HG02973 (cell line): Measurements from ENCODE around the gene SLF2.
A peak's percentile ranks its signal among the peaks of the same experiment; 100 is the strongest.

Experiments
- ATAC-seq: cut with Tn5 transposase; IDR thresholded peaks from one replicate; pipeline ENCODE4 v1.9.1; 2021; ENCODE audit warnings: moderate library complexity; ENCODE audit not compliant: unreplicated experiment

Gene SLF2

DNA sequence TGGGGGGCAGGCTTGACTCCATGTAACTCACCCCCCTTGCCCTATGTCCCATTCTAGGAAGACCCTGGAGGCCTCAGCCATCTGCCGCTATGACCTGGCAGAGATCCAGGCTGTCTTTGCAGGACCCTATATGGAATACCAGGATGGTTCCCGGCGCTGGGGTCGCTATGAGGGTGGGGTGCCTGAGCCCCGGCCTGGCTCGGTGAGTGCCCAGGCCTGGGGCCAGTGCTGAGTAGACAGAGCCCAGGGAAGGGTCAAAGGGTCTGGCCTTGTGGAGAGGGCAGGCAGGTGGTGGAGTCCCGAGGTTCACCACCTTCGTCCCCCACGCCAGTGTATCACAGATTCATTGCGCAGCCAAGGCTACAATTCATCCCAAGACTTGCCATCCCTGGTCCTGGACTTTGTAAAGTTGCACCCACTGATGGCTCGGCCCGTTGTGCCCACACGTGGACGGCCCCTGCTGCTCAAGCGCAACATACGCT, 67.1 kb downstream of the SLF2 start:
- no peak for ATAC-seq

- no peak for ATAC-seq
These were observed 67.5 kb downstream of the SLF2 start for GRCh38 chr10:100980311-100980710.

DNA sequence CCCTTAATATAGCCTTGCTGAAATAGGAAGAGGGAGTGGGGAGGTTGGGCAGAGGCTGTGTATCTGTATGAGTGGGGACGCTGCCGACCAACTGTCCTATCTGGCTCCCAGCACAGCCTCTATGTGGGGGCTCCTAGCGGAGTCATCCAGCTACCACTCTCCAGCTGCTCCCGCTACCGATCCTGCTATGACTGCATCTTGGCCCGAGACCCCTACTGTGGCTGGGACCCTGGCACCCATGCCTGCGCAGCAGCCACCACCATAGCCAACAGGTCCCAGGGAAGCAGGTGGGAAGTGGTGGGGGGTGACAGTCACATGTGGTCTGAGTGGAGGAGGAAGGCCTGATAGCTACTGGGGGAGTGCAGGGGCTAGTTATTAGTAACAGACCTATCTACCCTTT, 67.9 kb downstream of the SLF2 start:
- no peak for ATAC-seq

GRCh38 chr10:100981178-100981772, 68.5 kb downstream of the SLF2 start:
- ATAC-seq: no peak

DNA sequence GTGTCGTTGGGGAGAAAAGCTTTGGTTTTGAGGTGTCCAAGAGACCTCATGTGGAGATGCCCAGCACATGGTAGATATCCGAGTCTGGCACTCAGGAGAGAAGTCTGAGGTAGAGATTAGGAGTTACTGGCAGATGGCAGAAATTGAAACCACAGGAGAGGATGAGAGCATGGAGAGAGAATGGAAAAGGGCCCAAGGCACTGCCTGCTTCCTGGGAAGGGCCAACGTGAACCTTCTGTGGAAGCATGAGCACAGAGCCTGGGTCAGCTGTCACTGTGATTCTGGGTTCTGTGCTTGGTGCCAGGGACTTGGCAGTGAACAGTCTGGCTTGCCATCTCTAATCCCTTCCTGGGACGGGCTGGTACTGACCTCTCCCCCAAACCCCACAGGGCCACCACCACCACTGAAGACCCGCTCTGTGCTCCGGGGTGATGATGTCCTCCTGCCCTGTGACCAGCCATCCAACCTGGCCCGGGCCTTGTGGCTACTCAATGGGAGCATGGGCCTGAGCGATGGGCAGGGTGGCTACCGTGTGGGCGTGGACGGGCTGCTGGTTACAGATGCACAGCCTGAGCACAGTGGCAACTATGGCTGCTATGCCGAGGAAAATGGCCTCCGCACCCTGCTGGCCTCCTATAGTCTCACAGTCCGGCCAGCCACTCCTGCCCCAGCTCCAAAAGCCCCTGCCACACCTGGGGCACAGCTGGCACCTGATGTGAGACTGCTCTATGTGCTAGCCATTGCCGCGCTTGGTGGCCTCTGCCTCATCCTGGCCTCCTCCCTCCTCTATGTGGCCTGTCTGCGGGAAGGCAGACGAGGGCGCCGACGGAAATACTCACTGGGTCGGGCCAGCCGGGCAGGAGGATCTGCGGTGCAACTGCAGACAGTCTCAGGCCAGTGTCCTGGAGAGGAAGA, 70.4 kb downstream of the SLF2 start:
- ATAC-seq: no peak

DNA sequence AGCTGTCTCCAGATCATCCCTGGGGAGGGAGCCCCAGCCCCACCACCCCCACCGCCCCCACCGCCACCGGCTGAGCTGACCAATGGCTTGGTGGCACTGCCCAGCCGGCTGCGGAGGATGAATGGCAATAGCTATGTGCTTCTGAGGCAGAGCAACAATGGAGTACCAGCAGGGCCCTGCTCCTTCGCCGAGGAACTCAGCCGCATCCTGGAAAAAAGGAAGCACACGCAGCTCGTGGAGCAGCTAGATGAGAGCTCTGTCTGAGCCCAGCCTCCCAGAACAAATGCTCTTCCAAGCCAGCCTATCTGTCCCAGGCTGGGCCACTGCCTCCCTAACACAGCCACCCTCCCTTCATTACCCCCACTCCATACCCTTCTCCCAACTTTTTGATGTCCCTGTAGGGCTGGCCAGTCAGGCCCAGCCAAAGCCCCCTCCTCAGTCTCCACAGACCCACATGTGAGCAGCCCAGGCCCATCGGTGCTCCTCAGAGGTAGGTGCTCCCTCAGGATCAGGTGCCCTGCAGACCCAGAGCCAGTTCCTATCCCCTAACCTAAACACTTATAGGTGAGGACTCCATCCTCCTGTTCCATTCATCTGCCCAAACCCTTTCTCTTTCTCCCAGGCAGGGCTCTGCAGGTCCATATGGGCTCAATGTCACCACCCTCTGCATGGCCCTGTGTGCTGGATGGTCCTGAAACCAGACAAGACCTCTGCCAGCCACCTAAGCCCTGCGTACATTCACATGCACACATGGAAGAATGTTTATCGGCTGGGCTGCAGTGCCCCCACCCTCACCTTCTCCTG, 71.3 kb downstream of the SLF2 start:
- no peak for ATAC-seq

DNA sequence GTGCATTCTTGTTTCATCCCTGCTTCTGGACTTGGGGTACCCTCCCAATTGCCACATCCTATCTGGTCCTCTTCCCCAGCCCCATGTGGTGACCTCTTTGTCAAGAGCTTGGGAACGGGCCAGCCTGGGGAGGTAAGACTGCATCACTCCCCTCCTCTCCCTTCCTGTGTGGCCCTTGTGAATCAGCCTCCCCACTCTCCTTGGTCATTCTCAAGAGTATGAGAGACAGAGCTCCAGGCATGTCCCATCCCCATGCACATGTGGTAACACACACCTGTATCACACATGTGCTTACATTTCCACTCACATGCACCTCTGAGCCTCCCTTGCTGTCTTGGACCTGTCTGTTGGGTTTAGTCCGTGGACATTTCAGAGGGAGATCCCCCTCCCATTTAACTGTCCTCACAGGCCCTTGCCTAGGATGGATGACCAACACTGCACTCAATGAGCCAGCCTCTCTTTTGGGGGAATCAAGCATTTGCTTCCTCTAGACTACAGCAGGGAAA, 72.0 kb downstream of the SLF2 start:
- ATAC-seq: no peak

DNA sequence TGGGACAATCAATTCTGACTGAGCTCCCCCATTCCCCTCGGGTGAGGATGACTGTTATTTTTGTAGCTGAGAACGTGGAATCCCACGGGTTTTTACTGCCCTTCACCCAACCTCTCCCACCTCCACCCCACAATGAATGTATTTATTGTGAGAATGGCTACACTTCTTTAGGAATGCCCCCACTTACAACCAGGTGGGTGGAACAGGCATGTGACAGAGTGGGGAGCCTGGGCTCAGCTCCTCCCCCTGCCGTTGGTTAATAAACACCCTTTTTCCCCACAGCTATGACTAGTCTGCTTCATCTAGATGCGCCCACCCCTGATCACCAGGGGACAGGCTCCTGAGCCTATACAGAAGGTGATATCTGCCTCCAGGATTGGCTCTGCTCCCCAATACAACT, 72.6 kb downstream of the SLF2 start:
- ATAC-seq: no peak

DNA sequence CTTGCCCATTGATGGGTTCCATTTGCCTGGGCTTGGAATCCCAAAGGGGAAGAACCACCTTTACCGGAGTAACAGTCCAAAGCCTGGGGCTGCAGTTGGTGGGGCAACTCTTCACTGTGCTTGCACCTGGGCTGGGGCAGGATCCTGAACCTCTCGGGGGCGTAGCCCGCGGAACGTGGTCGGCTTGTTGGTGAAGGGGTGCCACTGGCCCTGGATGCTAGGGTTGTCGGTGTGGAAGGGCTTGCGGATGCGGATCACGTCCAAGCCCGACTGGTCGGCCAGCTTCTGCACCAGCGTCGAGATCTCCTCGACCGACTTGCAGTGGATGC, 73.8 kb downstream of the SLF2 start:
- ATAC-seq: no peak

DNA sequence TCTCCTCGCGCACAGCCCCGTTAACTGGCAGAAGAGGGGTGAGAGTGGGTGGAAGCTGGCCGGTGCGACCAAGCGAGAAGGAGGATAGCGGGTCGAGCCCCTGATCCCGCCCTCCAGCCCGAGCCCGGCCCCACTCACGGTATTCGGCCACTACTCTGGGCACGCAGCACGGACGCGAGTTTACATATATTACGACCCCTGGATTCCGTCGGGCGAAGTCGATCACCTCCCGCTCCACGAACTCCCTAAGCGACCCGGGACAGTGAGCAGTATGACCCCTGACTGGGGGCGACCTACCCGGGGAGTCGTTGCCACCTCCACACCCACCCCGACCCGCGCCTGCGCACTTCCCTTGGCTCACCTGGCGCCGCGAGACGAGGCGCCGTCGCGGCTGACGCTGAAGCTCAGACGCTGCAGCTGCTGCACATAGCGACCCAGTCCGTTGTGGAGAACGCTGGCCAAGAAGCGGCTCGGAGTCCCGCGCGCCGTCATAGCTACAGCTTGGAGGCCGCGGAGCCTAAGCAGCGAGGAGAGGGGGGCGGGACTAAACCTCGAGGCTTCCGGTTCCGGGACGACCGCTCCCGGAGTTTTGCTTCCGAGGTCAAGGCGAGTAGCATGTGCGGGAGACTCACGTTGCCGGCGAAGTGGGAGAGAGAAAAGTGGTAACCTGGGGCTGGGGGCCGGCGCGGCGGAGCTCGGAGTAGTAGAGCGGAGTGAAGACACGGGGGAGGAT, 74.4 kb downstream of the SLF2 start, which contains the start of the genes MRPL43 and TWNK:
Gene MRPL43, minus strand, starts transcription at position 546 of the 733 bp plus-strand sequence. Its CDS starts 54 bp downstream, at position 492.
Gene TWNK, plus strand, starts transcription at position 592 of the 733 bp plus-strand sequence. CDS start 668 bp downstream, outside the sequence.
- peak; percentile 76 for ATAC-seq

DNA sequence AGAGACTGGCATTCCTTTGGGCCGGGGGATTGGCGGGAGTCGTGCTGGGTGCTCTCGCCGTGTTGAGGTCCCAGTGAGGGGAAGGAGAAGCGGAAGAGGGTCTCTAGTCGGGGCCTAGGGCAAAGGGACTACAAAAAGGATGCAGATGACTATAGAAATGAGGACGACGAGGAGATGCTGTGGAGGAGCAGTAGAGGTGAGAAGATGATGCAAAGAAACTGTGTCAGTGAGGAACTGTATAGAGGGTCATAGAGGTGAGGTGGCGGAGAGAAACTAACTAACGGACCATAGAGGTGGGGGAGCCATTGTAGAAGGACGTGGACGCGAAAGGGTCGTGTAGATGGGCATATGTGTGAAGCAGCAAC, 74.9 kb downstream of the SLF2 start:
- no peak for ATAC-seq

DNA sequence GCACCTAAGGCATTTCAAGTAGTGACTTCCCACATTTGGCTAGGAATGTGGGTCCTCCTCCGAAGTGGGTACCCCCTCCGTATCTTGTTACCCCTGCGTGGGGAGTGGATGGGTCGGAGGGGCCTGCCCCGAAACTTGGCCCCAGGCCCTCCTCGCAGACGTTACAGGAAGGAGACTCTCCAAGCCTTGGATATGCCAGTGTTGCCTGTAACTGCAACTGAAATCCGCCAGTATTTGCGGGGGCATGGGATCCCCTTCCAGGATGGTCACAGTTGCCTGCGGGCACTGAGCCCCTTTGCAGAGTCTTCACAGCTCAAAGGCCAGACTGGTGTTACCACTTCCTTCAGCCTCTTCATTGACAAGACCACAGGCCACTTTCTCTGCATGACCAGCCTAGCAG, 75.4 kb downstream of the SLF2 start:
- no peak for ATAC-seq

DNA sequence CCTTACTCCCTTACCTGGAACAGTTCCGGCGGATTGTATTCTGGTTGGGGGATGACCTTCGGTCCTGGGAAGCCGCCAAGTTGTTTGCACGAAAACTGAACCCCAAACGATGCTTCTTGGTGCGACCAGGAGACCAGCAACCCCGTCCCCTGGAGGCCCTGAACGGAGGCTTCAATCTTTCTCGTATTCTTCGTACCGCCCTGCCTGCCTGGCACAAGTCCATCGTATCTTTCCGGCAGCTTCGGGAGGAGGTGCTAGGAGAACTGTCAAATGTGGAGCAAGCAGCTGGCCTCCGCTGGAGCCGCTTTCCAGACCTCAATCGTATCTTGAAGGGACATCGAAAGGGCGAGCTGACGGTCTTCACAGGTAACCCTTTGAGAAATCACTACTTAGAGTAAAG, 76.3 kb downstream of the SLF2 start:
- no peak for ATAC-seq

DNA sequence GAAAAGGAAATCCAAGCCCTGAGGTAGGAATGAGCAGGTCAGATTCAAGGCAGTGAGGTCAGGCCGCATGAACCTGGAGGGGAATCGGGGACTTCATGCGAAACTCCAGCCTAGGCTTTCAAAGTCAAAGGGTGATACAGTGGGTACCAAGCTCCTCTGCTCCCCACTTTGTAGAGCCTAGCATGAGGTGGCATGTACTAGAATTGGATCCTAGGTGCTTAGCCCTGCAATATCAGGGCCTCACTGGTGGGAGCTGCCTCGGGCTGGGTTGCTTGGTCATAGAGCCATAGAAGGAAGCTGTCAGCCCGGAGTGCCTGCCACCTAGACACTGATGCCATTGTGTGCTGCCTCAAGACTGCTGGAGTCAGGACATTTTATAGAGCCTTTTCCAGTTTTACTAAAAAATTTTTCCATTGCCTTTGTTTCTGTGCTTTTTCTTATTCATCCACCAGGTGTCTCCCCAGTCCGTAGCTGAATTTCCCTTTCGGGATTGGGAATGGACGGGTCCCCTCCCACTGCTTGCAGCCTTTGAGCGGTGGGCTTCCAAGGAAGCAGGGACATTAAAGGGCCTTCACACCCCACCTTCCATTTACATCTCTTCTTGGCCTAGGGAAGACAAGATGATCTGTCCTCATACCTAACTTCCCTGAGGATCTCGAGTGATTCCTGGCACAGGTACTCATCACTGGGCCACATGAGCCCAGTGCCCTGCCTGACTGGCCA, 81.4 kb downstream of the SLF2 start:
- no peak for ATAC-seq

GRCh38 chr10:100995181-100995580, 82.4 kb downstream of the SLF2 start:
- no peak for ATAC-seq

DNA sequence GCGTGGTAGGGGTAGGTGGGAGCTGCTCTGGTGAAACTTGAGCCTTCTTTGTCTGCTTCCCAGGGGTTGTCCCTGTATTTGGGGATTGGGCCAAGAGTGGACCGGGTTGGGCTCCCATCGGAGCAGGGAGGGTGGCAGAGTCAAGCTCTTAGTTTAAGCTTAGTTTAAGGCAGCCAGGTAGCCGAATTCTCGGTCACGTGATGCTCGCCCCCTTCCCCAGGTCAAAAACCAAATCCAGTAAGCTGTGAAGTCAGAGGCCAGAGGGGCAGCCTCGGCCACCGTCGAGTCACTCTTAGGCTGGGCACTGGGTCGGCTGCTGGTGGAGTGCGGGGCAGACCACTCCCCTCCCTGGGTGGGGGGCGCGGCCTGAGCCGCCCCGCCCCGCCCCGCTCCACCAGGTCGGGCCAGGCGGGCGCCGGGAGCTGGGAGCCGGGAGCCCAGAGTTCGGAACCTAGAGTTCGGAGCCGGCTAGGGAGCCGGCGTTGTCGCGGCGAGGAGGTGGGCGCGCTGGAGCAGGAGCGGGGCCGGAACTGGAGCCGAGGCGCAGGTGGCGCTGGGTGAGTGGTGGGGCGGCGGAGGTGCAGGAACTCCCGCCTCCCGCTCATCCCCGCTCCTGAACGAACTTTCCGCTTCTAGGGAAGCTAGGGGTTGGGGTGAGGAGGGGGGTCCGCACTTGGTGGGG, 84.1 kb downstream of the SLF2 start:
- ATAC-seq: no peak

DNA sequence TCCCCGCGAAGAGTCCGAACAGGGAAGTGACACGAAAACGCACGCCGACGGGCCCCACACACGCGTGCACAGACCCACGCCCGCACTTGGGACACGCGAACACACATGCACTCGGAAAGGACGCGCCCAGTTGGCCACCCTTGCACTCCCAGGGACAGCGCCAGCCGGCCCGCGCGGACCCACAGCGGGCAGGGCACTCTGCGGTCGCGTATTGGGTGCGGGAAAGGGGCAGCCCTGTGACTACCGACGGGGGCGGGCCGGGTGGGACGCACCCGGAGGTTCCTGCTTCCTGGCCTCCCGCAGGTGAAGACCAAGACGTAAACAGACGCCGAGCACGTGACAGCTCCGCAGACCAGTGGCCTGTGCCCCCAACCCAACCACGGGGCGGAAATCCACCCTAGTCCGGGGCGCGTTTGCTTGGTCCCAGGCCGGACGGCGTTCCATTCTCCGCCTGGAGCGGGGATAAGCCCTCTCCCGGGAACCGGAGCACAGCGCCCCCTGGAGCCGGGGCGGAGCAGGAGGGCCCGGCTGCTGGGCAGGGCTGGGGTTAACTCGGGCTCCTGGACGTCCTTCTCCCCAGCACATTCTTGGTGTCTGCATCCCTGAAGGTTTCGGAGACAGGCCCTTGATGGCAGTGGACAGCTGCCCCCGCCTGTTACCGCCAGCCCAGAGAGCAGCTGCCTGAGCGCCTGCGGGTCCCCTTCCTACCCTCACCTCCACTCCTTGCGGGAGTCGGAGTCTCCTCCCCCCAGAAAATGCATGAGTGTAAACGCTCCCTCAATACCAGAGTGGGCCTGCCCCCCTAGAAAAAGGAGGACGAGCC, 84.8 kb downstream of the SLF2 start:
- ATAC-seq: peak; percentile 33

DNA sequence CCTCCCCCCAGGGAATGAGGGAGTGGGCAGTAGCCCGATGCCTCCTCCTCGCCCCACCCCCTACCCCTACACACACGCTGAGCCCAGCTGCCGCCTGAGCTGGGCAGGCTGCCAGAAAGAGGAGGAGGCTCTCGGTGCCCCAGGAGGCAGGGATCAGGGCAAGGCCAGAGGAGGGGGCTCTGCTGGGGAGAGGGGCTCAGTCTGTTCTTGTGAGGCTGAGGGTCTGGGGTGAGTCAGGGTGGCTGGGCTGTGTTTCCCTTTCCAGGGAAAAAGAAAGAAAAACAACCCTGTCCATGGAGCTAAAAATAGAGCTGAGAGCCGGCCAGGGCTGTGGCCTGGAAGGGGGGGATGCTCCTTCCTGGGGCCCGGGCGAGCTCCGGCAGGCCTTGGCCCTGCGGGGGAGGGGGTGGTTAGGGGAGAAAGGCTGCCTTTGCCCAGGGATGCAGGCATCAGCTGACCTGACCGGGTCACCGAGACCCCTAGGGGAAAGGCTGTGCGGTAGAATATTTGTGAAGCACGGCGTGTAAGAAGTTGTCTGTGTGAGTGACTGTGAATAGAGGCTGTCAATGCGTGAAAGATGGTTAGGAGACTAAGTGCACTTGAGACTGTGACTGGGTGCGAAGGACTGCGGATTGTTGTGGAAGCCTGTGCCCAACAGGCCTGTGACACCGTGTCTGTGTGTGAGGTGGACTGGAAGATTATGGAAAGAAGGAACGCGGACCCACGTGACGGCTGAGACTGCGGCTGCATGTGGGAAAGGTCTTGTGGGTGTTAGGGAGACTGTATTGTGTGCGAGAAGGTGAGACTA, 85.6 kb downstream of the SLF2 start:
- ATAC-seq: no peak
